WERI-Rb-1 (cell line): Measurements from ENCODE around the gene SEC61B.
A peak's percentile ranks its signal among the peaks of the same experiment; 100 is the strongest.

Experiments used
- DNase-seq: peaks from one replicate; pipeline ENCODE4 v3.0.0-alpha.2; 2020
- H3K27ac ChIP-seq: fragments of 250-450 bp; sonication (Bioruptor Pico); 2 replicates; pipeline ENCODE4 v1.5.1; 2020; ENCODE audit warnings: mild to moderate bottlenecking, moderate library complexity
- H3K27me3 ChIP-seq: fragments of 250-450 bp; sonication (Bioruptor Pico); 2 replicates; pipeline ENCODE4 v1.5.1; 2021; ENCODE audit warnings: mild to moderate bottlenecking, low read depth, moderate library complexity; ENCODE audit not compliant: insufficient read depth, severe bottlenecking
- H3K36me3 ChIP-seq: fragments of 250-450 bp; sonication (Bioruptor Pico); 2 replicates; pipeline ENCODE4 v1.5.1; 2020; ENCODE audit warnings: mild to moderate bottlenecking, moderate library complexity
- H3K4me3 ChIP-seq: 2 replicates; pipeline ENCODE4 v1.5.1; 2011; ENCODE audit warnings: low read depth, mild to moderate bottlenecking, control low read depth, low read length
- H3K9me3 ChIP-seq: fragments of 250-450 bp; sonication (Bioruptor Pico); 2 replicates; pipeline ENCODE4 v1.5.1; 2021; ENCODE audit warnings: mild to moderate bottlenecking, moderate library complexity; ENCODE audit not compliant: severe bottlenecking
- TF ChIP-seq, protein P1 (sequence below): IDR thresholded peaks from 2 replicates; pipeline ENCODE4 v1.5.1; 2011; ENCODE audit warnings: low read depth, mild to moderate bottlenecking, control low read depth, inconsistent platforms, low read length

SEC61B gene

DNA sequence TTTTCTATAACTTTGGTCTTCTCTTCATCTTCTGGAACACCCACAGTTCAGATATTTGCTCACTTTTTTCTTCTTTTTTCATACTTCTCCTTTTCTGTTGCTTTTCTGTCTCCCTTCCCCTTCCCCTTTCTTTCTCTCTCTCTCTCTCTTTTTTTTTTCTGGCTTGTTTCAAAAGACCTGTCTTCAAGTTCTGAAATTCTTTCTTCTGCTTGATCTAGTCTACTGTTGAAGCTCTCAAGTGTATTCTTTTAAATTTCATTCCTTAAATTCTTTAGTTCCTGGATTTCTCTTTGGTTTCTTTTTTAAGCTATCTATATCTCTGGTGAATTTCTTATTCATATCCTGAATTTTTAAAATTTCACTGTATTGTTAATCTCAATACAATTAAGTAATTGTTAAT is 11.5 kb upstream of the SEC61B start:
- Histone ChIP-seq H3K36me3 (peaks cover 10% of the 10 kb centered on the region; the same call in 1 of the 2 replicates), H3K9me3 (peaks cover 4% of the 10 kb centered on the region), H3K27me3 (no peaks in the 10 kb centered on the region), H3K27ac (no peak overlapping the region), H3K4me3 (no peak overlapping the region)
- DNase-seq = no peak
- TF ChIP-seq, protein P1, sequence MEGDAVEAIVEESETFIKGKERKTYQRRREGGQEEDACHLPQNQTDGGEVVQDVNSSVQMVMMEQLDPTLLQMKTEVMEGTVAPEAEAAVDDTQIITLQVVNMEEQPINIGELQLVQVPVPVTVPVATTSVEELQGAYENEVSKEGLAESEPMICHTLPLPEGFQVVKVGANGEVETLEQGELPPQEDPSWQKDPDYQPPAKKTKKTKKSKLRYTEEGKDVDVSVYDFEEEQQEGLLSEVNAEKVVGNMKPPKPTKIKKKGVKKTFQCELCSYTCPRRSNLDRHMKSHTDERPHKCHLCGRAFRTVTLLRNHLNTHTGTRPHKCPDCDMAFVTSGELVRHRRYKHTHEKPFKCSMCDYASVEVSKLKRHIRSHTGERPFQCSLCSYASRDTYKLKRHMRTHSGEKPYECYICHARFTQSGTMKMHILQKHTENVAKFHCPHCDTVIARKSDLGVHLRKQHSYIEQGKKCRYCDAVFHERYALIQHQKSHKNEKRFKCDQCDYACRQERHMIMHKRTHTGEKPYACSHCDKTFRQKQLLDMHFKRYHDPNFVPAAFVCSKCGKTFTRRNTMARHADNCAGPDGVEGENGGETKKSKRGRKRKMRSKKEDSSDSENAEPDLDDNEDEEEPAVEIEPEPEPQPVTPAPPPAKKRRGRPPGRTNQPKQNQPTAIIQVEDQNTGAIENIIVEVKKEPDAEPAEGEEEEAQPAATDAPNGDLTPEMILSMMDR = no peak

DNA sequence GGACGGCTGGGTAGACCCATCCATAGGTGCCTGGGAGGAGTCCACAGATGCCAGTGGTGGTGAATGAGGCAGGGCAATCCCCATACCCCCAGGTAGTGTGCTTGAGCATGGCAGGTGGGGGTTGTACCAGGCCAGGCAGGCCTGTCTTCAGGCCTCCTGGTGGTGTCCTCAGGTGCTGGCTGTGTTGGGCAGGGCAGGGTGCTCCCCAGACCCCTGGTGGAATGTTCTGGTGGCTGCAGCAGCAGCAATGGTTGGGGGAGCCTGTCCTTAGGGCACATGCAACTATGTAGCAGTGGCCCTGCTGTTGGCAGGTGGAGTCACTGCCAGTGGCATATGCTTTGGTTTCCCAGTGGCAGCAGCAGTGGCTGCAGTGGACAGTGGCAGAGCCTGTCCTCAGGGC is 10.3 kb upstream of the SEC61B start:
- H3K4me3 ChIP-seq = no peak overlapping the region
- no peaks in the 10 kb centered on the region for H3K27me3 ChIP-seq
- DNase-seq = no peak
- TF ChIP-seq, protein P1 = 0 out of 2 replicates have a peak, but pooled peaks have one; percentile 30
- peaks cover 15% of the 10 kb centered on the region for H3K36me3 ChIP-seq
- no peak overlapping the region for H3K27ac ChIP-seq
- H3K9me3 ChIP-seq = peaks cover 4% of the 10 kb centered on the region

DNA sequence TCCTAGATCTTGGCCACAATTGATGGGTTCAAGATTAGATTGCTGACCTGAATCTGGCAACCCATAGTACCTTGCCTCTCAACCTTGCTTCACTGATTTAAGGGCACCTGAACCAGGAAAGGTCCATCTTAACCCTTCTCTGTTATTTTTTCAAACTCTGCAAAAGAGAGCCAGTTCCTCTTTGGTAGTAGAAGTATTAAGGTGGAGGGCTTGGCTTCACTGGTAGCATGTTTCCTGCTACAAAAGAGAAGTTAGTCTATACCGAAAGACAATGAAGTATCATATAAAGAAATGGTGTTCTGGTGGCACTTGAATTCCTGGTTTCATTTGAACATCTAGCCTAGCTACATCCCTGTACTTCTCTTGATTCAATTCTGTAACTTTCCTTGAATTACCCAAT is 8.9 kb upstream of the SEC61B start:
- H3K27ac ChIP-seq = no peak overlapping the region
- no peak overlapping the region for H3K4me3 ChIP-seq
- H3K27me3 ChIP-seq = no peaks in the 10 kb centered on the region
- peaks cover 29% of the 10 kb centered on the region for H3K36me3 ChIP-seq
- H3K9me3 ChIP-seq = peaks cover 4% of the 10 kb centered on the region
- no peak for DNase-seq
- TF ChIP-seq, protein P1 = no peak

DNA sequence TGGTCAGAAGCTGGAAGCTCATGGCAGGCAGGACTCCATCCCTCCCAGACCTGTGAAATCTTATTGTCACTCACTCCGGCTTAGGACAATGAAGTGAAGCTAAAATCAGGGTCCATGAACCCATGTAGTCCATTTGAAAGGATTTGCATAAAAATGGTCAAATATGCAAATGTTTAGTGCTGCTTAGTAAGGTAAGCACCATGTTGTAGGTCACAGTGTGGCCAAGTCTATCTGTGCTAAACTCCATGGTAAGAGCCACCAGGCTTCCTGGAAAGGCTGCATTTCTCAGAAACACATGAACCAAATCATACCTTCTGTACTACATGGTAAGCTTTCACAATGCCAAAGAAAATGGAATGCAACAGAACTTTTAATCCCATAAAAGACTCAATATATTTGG is 6.0 kb upstream of the SEC61B start:
- peaks cover 2% of the 10 kb centered on the region for H3K9me3 ChIP-seq

DNA sequence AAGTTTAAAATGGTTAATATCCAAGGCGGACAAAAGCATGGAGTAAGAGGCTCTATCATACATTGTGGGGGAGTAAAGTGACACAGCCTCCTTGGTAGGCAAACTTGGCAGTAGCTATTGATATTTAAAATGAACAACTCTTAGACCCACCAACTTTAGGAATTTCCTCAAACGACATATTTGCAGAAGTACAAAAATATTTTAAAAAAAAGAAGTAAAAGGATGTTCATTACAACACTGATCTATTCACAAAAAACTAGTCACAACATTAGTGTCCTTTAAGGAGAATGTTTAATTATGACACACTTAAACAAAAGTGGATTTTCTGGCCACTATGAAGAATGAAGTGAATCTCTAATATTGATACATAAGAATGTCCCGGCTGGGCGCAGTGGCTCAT is 2.1 kb upstream of the SEC61B start:
- DNase-seq = no peak
- Histone ChIP-seq H3K27me3 (no peaks in the 10 kb centered on the region), H3K36me3 (peaks cover 71% of the 10 kb centered on the region), H3K27ac (no peak overlapping the region), H3K9me3 (no peaks in the 10 kb centered on the region), H3K4me3 (no peak overlapping the region)
- TF ChIP-seq, protein P1 = no peak

More for the DNA sequence above, 6.0 kb upstream of the SEC61B start:
- TF ChIP-seq, protein P1 = no peak
- H3K27ac ChIP-seq = no peak overlapping the region
- H3K36me3 ChIP-seq = peaks cover 51% of the 10 kb centered on the region
- no peak overlapping the region for H3K4me3 ChIP-seq
- DNase-seq = no peak
- H3K27me3 ChIP-seq = no peaks in the 10 kb centered on the region

DNA sequence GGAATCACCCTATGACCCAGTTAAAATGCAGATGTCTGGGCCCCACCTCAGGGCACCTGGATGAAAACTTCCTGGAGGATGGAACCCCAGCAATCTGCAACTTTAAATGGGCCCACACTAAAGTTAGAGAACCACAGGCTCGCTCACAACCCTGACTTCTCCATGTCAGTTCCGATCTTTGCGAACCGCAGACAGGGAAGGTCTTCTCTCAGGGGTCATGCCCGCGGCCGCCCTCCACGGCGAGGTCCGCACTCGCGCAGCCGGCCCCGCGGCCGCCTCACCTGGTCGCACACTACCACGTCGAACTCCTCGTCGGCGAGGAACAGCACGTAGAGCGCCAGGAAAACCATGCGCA is 839 bp upstream of the SEC61B start:
- H3K36me3 ChIP-seq = peaks cover 75% of the 10 kb centered on the region
- no peaks in the 10 kb centered on the region for H3K27me3 ChIP-seq
- H3K4me3 ChIP-seq = peak overlapping the region; percentile 95
- H3K27ac ChIP-seq = peak overlapping the region; percentile 99
- H3K9me3 ChIP-seq = no peaks in the 10 kb centered on the region
- TF ChIP-seq, protein P1 = no peak
- DNase-seq = no peak
